Hepatocyte (in vitro differentiated cells): ENCODE data around the gene OSBPL5. TPM values are rescaled to one million over a fixed set of nuclear protein-coding genes. Genes with fewer than 3 reads are reported as not detected.

Source experiments
- DNase-seq: peaks from one replicate; pipeline ENCODE4 v3.0.0-alpha.2; 2016; ENCODE audit warnings: low spot score
- H2AFZ ChIP-seq: fragments of 200-600 bp; sonication (generic); 2 replicates; pipeline ENCODE4 v1.6.0; 2016; ENCODE audit warnings: antibody characterized with exemption, mild to moderate bottlenecking
- H3K27ac ChIP-seq: fragments of 200-600 bp; sonication (generic); 2 replicates; pipeline ENCODE4 v1.5.1; 2016; ENCODE audit warnings: mild to moderate bottlenecking
- H3K27me3 ChIP-seq: fragments of 200-600 bp; sonication (generic); 2 replicates; pipeline ENCODE4 v1.6.1; 2016
- H3K36me3 ChIP-seq: fragments of 200-600 bp; sonication (generic); replicated peaks from 2 replicates; pipeline ENCODE4 v1.5.1; 2016; ENCODE audit warnings: low read depth; ENCODE audit not compliant: insufficient read depth
- H3K4me1 ChIP-seq: fragments of 200-600 bp; sonication (generic); 2 replicates; pipeline ENCODE4 v1.5.1; 2016; ENCODE audit warnings: mild to moderate bottlenecking, moderate library complexity; ENCODE audit not compliant: insufficient read depth
- H3K4me2 ChIP-seq: fragments of 200-600 bp; sonication (generic); 2 replicates; pipeline ENCODE4 v1.6.0; 2016
- H3K4me3 ChIP-seq: fragments of 200-600 bp; sonication (generic); 2 replicates; pipeline ENCODE4 v1.5.1; 2016; ENCODE audit warnings: mild to moderate bottlenecking
- H3K79me2 ChIP-seq: fragments of 200-600 bp; sonication (generic); 2 replicates; pipeline ENCODE4 v1.6.0; 2017; ENCODE audit warnings: mild to moderate bottlenecking
- H3K9me2 ChIP-seq: fragments of 200-600 bp; sonication (generic); replicated peaks from 2 replicates; pipeline ENCODE4 v1.6.0; 2017; ENCODE audit warnings: mild to moderate bottlenecking; ENCODE audit not compliant: insufficient read depth
- H3K9me3 ChIP-seq: fragments of 200-600 bp; sonication (generic); 2 replicates; pipeline ENCODE4 v1.5.1; 2016; ENCODE audit warnings: low read depth, mild to moderate bottlenecking
- H4K20me1 ChIP-seq: fragments of 200-600 bp; sonication (generic); 2 replicates; pipeline ENCODE4 v1.6.0; 2016; ENCODE audit warnings: mild to moderate bottlenecking; ENCODE audit not compliant: insufficient read depth, poor library complexity, severe bottlenecking
- CTCF ChIP-seq: fragments of 200-600 bp; sonication (generic); IDR thresholded peaks from 2 replicates; pipeline ENCODE4 v1.5.1; 2016; ENCODE audit warnings: antibody characterized with exemption, mild to moderate bottlenecking; ENCODE audit not compliant: poor library complexity
- EZH2 ChIP-seq: fragments of 200-600 bp; sonication (generic); IDR thresholded peaks from 2 replicates; pipeline ENCODE4 v1.6.1; 2016; ENCODE audit warnings: antibody characterized with exemption, mild to moderate bottlenecking, borderline replicate concordance
- EZH2phosphoT487 ChIP-seq: fragments of 200-600 bp; sonication (generic); IDR thresholded peaks from one replicate; pipeline ENCODE4 v1.6.1; 2018; ENCODE audit warnings: antibody characterized with exemption, mild to moderate bottlenecking, low read depth, moderate library complexity; ENCODE audit not compliant: unreplicated experiment, severe bottlenecking
- WGBS: methylation state at CpG from one replicate; pipeline ENCODE4 v1.1.6; 2016; ENCODE audit warnings: low lambda C conversion rate; ENCODE audit errors: missing lambda C conversion rate; 5-methylcytosine and 5-hydroxymethylcytosine counted together
- polyA plus RNA-seq: library from polyadenylated mRNA; unstranded; fragments of >200 nt; fragmentation: Nextera tagmentation; extraction: Ambion mirVana; gene quantifications from 2 replicates; pipeline ENCODE4 v1.2.1, GENCODE V29; 2016
- total RNA-seq: library from RNA; depleted of rRNA; stranded (reverse); fragments of >200 nt; gene quantifications from 2 replicates; pipeline ENCODE4 v1.2.3, GENCODE V29; 2014

Gene OSBPL5
- total and polyA plus RNA-seq, 2 experiments from 2014 or later = 9.0 to 12.5 TPM

- H3K4me2 ChIP-seq = no peak overlapping the region
- no peak overlapping the region for H2AFZ ChIP-seq
- no peaks in the 10 kb centered on the region for H3K79me2 ChIP-seq
- no peak for TF ChIP-seq EZH2
- no peak for TF ChIP-seq EZH2phosphoT487
- TF ChIP-seq CTCF = no peak
- no peaks in the 10 kb centered on the region for H3K36me3 ChIP-seq
- WGBS = 97% methylated on average over 2 of the region's 2 CpGs
- H3K4me3 ChIP-seq = no peak overlapping the region
- DNase-seq = no peak
- no peak overlapping the region for H3K27ac ChIP-seq
- no peaks in the 10 kb centered on the region for H3K9me3 ChIP-seq
- no peaks in the 10 kb centered on the region for H4K20me1 ChIP-seq
- no peaks in the 10 kb centered on the region for H3K4me1 ChIP-seq
- peaks cover 35% of the 10 kb centered on the region for H3K27me3 ChIP-seq
- no peaks in the 10 kb centered on the region for H3K9me2 ChIP-seq
Measured at GRCh38 chr11:3173795-3174194, 8.7 kb upstream of the OSBPL5 start.

GRCh38 chr11:3171931-3172560 is 6.9 kb upstream of the OSBPL5 start:
- WGBS = 74% methylated on average over 12 of the region's 12 CpGs
- no peak overlapping the region for H2AFZ ChIP-seq
- TF ChIP-seq EZH2phosphoT487 (no peak), EZH2 (no peak), CTCF (no peak)

GRCh38 chr11:3170756-3171650 is 5.9 kb upstream of the OSBPL5 start:
- Histone ChIP-seq H3K4me3 (no peak overlapping the region), H3K27ac (no peak overlapping the region), H4K20me1 (no peaks in the 10 kb centered on the region), H3K36me3 (no peaks in the 10 kb centered on the region), H3K9me2 (no peaks in the 10 kb centered on the region), H3K9me3 (no peaks in the 10 kb centered on the region), H3K79me2 (no peaks in the 10 kb centered on the region), H2AFZ (no peak overlapping the region), H3K27me3 (peaks cover 48% of the 10 kb centered on the region), H3K4me1 (no peaks in the 10 kb centered on the region), H3K4me2 (no peak overlapping the region)
- no peak for DNase-seq
- WGBS = 83% methylated on average over 23 of the region's 24 CpGs
- no peak for TF ChIP-seq EZH2phosphoT487

More at GRCh38 chr11:3171931-3172560, 6.9 kb upstream of the OSBPL5 start:
- Histone ChIP-seq H3K4me2 (no peak overlapping the region), H3K79me2 (no peaks in the 10 kb centered on the region), H3K9me2 (no peaks in the 10 kb centered on the region), H3K27me3 (peaks cover 47% of the 10 kb centered on the region), H3K27ac (no peak overlapping the region), H3K9me3 (no peaks in the 10 kb centered on the region), H3K4me3 (no peak overlapping the region), H3K36me3 (no peaks in the 10 kb centered on the region), H4K20me1 (no peaks in the 10 kb centered on the region), H3K4me1 (no peaks in the 10 kb centered on the region)
- DNase-seq = no peak
